MM.1S (cell line): ENCODE measurements around the gene PSMB9.

Experiments
- EZH2 ChIP-seq: fragments of 300-600 bp; sonication (generic); optimal IDR thresholded peaks from 2 replicates; pipeline ENCODE3; 2017; ENCODE audit warnings: low read depth, mild to moderate bottlenecking, antibody characterized with exemption, low read length, mixed read lengths
- TF ChIP-seq, protein P1 (sequence below): fragments of 300-600 bp; sonication (generic); IDR thresholded peaks from 2 replicates; pipeline ENCODE4 v1.5.1; 2016; ENCODE audit warnings: antibody characterized with exemption, low read length, mixed read lengths

DNA sequence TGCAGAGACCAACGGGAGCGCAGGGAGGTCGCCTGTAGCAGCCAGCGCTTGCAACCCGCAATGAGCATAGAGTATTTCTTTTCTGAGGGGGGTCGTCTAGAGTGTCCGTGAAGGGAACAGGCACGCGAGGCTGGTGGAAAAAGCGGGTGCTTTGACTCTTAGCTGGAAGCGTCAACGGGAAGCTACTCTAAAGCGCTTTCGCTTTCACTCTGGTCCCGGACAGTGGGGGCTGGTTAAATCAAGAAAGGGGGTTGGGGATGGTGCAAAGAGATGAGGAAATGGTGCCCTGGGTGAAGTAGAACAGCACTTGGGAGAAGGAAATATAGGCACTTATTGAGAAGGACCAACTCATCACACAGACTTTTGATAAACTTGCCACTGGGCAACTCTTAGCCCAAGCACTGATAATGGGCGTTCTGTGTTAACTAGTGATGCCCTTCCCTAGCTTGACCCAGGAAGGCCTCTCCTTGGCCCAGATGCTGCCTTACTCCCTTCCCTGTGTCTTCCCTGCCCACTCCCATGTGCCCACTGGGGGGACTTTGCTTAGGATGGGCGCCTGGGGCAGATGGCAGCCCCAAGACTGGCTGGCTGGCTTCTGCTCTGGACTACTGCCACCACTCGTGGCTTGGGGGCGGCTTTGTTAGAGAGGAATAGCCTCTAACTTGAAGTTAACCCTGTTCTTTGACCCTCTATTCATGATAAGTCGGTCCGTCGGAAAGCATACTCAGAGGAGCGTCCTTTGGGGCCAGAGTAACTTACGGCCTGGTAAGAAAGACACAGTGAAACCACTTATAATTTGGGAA lies 585 bp downstream of the PSMB9 start:
- TF ChIP-seq, protein P1, sequence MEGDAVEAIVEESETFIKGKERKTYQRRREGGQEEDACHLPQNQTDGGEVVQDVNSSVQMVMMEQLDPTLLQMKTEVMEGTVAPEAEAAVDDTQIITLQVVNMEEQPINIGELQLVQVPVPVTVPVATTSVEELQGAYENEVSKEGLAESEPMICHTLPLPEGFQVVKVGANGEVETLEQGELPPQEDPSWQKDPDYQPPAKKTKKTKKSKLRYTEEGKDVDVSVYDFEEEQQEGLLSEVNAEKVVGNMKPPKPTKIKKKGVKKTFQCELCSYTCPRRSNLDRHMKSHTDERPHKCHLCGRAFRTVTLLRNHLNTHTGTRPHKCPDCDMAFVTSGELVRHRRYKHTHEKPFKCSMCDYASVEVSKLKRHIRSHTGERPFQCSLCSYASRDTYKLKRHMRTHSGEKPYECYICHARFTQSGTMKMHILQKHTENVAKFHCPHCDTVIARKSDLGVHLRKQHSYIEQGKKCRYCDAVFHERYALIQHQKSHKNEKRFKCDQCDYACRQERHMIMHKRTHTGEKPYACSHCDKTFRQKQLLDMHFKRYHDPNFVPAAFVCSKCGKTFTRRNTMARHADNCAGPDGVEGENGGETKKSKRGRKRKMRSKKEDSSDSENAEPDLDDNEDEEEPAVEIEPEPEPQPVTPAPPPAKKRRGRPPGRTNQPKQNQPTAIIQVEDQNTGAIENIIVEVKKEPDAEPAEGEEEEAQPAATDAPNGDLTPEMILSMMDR = no peak
- no peak for TF ChIP-seq EZH2
